PFSK-1 (cell line): Measurements from ENCODE around the gene ASS1.

ENCODE experiments used
- POLR2AphosphoS5 ChIP-seq: IDR thresholded peaks from 2 replicates; pipeline ENCODE4 v1.6.1; 2012; ENCODE audit warnings: low read depth, mild to moderate bottlenecking, control low read depth, low read length, moderate library complexity
- TAF1 ChIP-seq: IDR thresholded peaks from 2 replicates; pipeline ENCODE4 v1.6.1; 2012; ENCODE audit warnings: low read length, control low read depth, borderline replicate concordance; ENCODE audit not compliant: insufficient read depth

GRCh38 chr9:130459151-130459550 lies 14.4 kb downstream of the ASS1 start:
- TF ChIP-seq POLR2AphosphoS5 = no peak
- TF ChIP-seq TAF1 = no peak
